NB4 (cell line): ENCODE measurements around the gene MCM5.

Experiments used
- POLR2A ChIP-seq: IDR thresholded peaks from 2 replicates; pipeline ENCODE4 v1.6.1; 2011; ENCODE audit warnings: mild to moderate bottlenecking; ENCODE audit not compliant: insufficient read length; ENCODE audit errors: extremely low read depth
- TF ChIP-seq, protein P1 (sequence below): IDR thresholded peaks from one replicate; pipeline ENCODE4 v1.5.1; 2012; ENCODE audit warnings: low read depth, low read length
- TF ChIP-seq, protein P2 (sequence below): IDR thresholded peaks from 2 replicates; pipeline ENCODE4 v1.6.1; 2011; ENCODE audit warnings: low read depth, low read length

DNA sequence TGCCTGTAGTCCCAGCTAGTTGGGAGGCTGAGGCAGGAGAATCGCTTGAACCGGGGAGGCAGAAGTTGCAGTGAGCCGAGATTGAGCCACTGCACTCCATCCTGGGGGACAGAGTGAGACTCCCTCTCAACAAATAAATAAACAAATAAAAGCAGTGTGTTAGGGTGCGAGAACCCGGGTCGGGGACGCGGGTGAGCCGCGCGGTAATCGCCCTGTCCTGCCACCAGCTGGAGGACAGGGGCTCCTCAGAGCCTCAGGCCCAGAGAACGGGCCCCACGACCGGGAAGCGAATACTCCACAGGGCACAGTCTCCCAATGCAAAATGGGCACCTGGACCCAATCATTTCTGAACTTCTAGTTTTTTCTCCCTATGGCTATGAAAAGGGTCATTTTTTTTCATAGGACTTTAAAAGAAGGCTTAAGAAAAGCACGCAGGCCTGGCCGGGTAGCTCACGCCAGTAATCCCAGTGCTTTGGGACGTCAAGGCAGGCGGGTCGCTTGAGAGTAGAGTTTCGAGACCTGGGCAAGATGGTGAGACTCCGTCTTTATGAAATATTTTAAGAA lies 744 bp upstream of the MCM5 start:
- TF ChIP-seq, protein P1, sequence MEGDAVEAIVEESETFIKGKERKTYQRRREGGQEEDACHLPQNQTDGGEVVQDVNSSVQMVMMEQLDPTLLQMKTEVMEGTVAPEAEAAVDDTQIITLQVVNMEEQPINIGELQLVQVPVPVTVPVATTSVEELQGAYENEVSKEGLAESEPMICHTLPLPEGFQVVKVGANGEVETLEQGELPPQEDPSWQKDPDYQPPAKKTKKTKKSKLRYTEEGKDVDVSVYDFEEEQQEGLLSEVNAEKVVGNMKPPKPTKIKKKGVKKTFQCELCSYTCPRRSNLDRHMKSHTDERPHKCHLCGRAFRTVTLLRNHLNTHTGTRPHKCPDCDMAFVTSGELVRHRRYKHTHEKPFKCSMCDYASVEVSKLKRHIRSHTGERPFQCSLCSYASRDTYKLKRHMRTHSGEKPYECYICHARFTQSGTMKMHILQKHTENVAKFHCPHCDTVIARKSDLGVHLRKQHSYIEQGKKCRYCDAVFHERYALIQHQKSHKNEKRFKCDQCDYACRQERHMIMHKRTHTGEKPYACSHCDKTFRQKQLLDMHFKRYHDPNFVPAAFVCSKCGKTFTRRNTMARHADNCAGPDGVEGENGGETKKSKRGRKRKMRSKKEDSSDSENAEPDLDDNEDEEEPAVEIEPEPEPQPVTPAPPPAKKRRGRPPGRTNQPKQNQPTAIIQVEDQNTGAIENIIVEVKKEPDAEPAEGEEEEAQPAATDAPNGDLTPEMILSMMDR: no peak
- no peak for TF ChIP-seq POLR2A
- TF ChIP-seq, protein P2, sequence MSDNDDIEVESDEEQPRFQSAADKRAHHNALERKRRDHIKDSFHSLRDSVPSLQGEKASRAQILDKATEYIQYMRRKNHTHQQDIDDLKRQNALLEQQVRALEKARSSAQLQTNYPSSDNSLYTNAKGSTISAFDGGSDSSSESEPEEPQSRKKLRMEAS: no peak
